Sigmoid colon (tissue), 4 donors: ENCODE data around the gene MOSPD3.

Experiments used
- POLR2A ChIP-seq, 2 donors: fragments of 450-650 bp; IDR thresholded peaks; one replicate each; pipeline ENCODE4 v1.6.1; 2016; ENCODE audit warnings: antibody characterized with exemption in 2 of 2, mild to moderate bottlenecking in 2 of 2, moderate library complexity in 2 of 2
- POLR2AphosphoS5 ChIP-seq, 4 donors: sonication (generic); formaldehyde crosslinking; IDR thresholded peaks; one replicate each; pipeline ENCODE4 v1.6.1; 2017; ENCODE audit warnings: antibody characterized with exemption in 4 of 4
- TF ChIP-seq, protein P1 (sequence below), 4 experiments: fragments of 450-650 bp in 3 of 4; fragments of 200-600 bp in 1 of 4; IDR thresholded peaks; one replicate each; pipeline ENCODE4 v1.5.1; 2016 to 2019; ENCODE audit warnings: antibody characterized with exemption in 4 of 4, mild to moderate bottlenecking in 3 of 4, moderate library complexity in 2 of 4

DNA sequence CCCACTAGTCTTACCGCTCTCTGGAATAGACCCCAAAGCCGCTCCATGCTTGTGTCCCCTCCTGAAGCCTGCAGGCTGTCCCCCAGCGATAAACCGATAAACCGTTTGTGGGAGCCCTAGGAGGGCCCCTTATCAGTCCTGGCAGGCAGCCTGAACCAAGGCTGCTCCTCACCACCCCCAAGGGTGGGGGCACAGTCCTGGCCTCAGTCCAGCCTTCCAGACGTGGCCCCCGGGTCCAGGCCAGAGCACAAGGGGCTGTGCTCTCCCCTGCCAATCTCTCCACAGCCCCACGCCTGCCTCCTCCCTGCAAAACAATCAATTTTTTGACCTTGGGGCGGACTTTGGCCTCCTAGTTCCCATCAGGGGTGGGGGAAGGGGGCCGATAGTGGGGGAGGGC is 29.1 kb downstream of the MOSPD3 start, which contains the start of gene TFR2:
- TF ChIP-seq, protein P1, sequence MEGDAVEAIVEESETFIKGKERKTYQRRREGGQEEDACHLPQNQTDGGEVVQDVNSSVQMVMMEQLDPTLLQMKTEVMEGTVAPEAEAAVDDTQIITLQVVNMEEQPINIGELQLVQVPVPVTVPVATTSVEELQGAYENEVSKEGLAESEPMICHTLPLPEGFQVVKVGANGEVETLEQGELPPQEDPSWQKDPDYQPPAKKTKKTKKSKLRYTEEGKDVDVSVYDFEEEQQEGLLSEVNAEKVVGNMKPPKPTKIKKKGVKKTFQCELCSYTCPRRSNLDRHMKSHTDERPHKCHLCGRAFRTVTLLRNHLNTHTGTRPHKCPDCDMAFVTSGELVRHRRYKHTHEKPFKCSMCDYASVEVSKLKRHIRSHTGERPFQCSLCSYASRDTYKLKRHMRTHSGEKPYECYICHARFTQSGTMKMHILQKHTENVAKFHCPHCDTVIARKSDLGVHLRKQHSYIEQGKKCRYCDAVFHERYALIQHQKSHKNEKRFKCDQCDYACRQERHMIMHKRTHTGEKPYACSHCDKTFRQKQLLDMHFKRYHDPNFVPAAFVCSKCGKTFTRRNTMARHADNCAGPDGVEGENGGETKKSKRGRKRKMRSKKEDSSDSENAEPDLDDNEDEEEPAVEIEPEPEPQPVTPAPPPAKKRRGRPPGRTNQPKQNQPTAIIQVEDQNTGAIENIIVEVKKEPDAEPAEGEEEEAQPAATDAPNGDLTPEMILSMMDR (IDR thresholded peaks at IDR 0.05), result no peak
- no peak for TF ChIP-seq POLR2A (IDR thresholded peaks at IDR 0.05)
- TF ChIP-seq POLR2AphosphoS5 (IDR thresholded peaks at IDR 0.05), result no peak
